ENCODE results near the gene CDH22.

Gene CDH22

GRCh38 chr20:46323557-46323956 is 15.3 kb upstream of the CDH22 start:
- no peak for DNase-seq (ENCODE audit: low read depth, low spot score)

- DNase-seq (ENCODE audit: low read depth, low spot score), result no peak
Measured at GRCh38 chr20:46322641-46323040, 14.3 kb upstream of the CDH22 start.

GRCh38 chr20:46317685-46318177 is 9.4 kb upstream of the CDH22 start:
- no peak for DNase-seq (ENCODE audit: low read depth, low spot score)

GRCh38 chr20:46316984-46317684 is 8.8 kb upstream of the CDH22 start:
- no peak for DNase-seq (ENCODE audit: low read depth, low spot score)

GRCh38 chr20:46315311-46315710 is 7.0 kb upstream of the CDH22 start:
- DNase-seq (ENCODE audit: low read depth, low spot score), result no peak

- peak; percentile 31 for DNase-seq (ENCODE audit: low read depth, low spot score)
Measured at GRCh38 chr20:46312945-46313861, 4.9 kb upstream of the CDH22 start.

- DNase-seq (ENCODE audit: low read depth, low spot score), result peak; percentile 35
Measured at GRCh38 chr20:46312075-46312944, 4.0 kb upstream of the CDH22 start.

GRCh38 chr20:46311719-46312074 is 3.4 kb upstream of the CDH22 start:
- DNase-seq (ENCODE audit: low read depth, low spot score), result no peak

- no peak for DNase-seq (ENCODE audit: low read depth, low spot score)
Measured at GRCh38 chr20:46311039-46311650, 2.8 kb upstream of the CDH22 start.

GRCh38 chr20:46309945-46310344 is 1.6 kb upstream of the CDH22 start:
- no peak for DNase-seq (ENCODE audit: low read depth, low spot score)

- DNase-seq (ENCODE audit: low read depth, low spot score), result no peak
Measured at GRCh38 chr20:46307999-46308257, 370 bp downstream of the CDH22 start.

- DNase-seq (ENCODE audit: low read depth, low spot score), result peak; percentile 66
Measured at GRCh38 chr20:46307139-46307998, 929 bp downstream of the CDH22 start.

- DNase-seq (ENCODE audit: low read depth, low spot score), result no peak
Measured at GRCh38 chr20:46306743-46307138, 1.6 kb downstream of the CDH22 start.

GRCh38 chr20:46305973-46306360 is 2.3 kb downstream of the CDH22 start:
- DNase-seq (ENCODE audit: low read depth, low spot score), result no peak

GRCh38 chr20:46305331-46305972 is 2.8 kb downstream of the CDH22 start:
- DNase-seq (ENCODE audit: low read depth, low spot score), result no peak

- no peak for DNase-seq (ENCODE audit: low read depth, low spot score)
Measured at GRCh38 chr20:46304852-46305251, 3.4 kb downstream of the CDH22 start.

GRCh38 chr20:46304361-46304760 is 3.9 kb downstream of the CDH22 start:
- DNase-seq (ENCODE audit: low read depth, low spot score), result no peak

GRCh38 chr20:46303176-46303956 is 4.9 kb downstream of the CDH22 start:
- no peak for DNase-seq (ENCODE audit: low read depth, low spot score)

GRCh38 chr20:46302106-46302505 is 6.2 kb downstream of the CDH22 start:
- no peak for DNase-seq (ENCODE audit: low read depth, low spot score)
